Cerebellar nuclear complex (tissue), 1 donor: Measurements from ENCODE around the gene MC4R.
"Not testable (repeated sequence)": the region's sequence is repeated elsewhere in the genome, so short reads cannot be mapped to it uniquely, and the experiment has no call there.

ENCODE experiments used
- DNase-seq, 2 experiments: peaks; one replicate each; lab custom pipeline; 2025; lab: John Stamatoyannopoulos, UW

MC4R gene

DNA sequence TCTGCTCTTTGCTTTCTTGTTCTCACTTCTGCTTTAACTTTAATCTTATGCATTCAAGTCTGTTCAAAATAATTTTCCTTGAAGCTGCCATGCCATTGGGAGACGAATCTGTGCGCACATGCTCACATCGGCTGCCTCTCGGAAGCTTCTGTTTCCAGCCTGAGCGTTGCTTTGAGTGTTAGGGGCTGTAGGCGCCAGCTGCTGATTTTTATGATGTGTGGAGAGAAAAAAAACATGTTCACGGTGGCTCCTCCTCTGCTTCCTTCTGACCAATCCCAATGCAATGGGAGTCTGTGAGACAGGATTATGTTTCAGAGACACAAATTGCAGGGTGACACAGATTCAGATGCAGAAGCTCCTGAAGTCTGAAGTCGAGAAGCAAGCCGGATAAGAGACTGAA lies at the start of gene MC4R:
TSS of gene MC4R (minus strand) at position 180 of the 400 bp plus-strand sequence. CDS start 426 bp downstream, outside the sequence.
- no peak for DNase-seq

- DNase-seq = not testable (repeated sequence)
These were observed 49.7 kb upstream of the MC4R start for GRCh38 chr18:60422306-60422705.

- DNase-seq = no peak
These were observed 49.0 kb upstream of the MC4R start for GRCh38 chr18:60421356-60422118.

DNA sequence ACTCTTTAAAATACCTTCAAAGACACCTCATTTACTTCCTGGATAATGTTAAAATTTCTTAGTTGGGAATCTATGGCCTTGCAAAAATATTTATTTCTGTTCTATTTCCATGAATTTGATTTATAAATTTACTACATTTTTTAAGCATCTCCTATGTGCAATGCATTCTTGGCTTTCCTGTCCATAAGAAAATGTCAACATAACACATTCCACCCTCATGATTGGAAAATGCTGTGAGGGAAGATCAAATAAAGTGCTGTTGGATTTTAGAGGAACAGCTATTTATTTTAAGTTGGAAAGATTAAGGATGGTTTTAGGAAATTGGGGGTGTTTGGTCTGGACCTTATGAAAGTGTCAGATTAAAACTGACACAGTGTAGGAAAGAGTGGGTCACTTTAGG lies 45.4 kb upstream of the MC4R start:
- no peak for DNase-seq

DNA sequence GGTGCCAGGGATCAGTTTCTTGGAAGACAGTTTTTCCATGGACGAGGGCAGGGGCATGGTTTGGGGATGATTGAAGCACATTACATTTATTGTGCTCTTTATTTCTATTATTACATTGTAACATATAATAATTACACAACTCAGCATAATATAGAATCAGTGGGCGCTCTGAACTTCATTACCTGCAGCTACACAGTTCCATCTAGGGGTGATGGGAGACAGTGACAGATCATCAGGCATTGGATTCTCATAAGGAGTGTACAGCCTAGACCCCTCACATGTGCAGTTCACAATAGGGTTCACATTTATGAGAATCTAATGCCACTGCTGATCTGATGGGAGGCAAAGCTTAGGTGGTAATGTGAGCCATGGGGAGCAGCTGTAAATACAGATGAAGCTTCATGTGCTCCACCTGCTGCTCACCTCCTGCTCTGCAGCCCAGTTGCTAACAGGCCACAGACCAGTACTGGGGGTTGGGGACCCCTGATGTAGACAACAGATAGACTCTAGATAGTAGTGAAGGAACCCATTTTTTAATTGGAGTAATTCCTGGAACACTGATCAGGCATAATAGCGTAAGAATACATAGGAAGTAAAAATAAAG lies 41.5 kb upstream of the MC4R start:
- DNase-seq = no peak

- DNase-seq = no peak
These were observed 39.1 kb upstream of the MC4R start for GRCh38 chr18:60411715-60412114.

GRCh38 chr18:60406721-60407120 lies 34.1 kb upstream of the MC4R start:
- no peak for DNase-seq

DNA sequence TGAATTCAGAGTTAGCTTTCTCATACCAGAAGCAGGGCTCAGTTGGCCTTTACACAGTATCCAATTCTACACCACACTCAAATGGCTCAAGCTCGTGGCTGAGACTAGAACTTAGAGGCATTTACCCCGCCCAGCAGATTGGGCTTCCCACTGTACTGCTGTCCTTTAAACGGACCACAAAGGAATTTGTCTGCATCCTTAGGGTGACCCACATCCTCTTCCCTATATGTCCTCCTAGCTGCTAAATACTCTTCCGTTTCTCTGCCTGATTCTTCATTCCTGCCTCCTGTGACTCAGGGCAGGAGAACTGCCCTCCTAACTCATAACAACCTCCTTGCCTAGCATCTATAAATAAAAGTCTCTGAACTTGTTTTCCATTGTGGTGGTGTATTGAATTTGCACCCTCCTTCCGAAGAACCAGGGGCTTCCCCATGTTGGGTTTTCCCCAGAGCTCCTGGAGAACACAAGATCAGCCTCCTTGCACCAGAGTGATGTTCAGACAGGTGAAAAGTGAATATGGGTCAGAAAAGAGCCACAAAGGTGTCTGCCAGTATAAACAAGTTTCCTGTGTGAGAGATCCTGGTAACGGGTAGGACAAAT lies 32.0 kb upstream of the MC4R start:
- DNase-seq = no peak

DNA sequence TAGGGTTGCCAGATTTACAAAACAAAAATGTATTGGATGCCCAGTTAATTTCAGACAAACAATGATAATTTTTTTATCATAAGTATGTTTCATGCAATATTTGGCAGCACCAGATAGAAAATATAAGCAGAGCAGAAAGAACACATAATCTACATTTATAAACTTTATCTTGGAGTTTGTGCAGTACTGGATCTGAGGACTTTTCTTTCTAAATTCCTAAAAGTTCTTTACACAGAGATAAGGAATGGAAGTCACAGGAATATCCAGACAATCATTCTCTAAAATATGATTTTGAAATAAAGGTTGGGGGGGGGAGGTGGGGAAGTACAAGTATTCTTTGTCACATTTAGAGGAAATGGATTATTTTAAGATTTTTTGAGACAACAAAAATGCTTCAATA lies 28.8 kb upstream of the MC4R start:
- no peak for DNase-seq

DNA sequence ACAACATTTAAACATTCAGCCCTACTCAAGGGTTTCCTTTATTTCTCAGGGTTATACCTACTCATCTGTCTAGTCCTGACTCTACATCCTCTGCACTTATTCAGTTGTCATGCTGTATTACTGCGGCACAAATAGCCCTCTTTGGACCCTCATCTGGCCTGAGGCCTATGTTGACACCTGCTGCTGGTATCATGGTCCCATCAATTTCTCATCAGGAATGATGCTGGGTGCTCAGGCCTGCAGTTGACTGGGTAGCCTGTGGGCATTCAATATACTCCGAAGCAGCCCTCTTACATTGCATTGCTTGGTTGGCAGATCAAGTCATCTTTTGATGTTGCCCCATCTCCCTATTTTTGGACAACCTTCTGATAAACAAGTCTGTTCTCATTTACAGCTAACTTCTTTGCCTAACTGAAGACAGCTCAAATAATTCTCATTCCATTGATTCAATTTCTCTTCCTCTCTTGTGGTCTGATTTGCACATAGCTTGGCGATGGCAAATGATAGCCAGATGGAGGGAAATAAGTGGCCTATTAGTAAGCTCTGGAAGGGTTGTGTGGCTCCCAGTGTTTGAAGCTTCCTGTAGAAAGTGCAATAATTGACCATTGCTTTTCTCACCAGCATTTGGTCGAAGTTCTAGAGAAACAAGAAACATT lies 19.1 kb upstream of the MC4R start:
- no peak for DNase-seq

- no peak for DNase-seq
These were observed 16.7 kb upstream of the MC4R start for GRCh38 chr18:60389314-60389713.

DNA sequence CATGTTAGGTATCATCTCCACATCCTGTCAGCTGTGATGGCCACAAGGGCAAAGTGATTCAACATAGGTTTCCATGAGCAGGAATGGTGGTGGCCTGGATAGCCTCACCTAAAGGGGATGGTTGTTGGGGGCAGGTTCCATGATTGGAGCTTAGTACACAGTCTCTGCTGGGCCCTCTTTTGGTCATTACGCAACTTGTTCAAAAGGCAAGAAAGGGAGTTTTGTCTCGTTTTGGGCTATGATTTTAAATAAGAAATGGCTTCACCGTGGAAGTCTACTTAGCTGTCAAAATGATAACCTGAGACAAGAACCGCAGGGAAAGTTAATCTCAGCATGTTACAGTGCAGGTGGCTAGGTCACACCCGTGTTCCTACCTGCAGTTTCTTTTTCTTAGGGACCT lies 13.1 kb upstream of the MC4R start:
- DNase-seq = no peak

GRCh38 chr18:60383893-60384292 lies 11.3 kb upstream of the MC4R start:
- DNase-seq = no peak

GRCh38 chr18:60377778-60378469 lies 5.3 kb upstream of the MC4R start:
- DNase-seq = no peak

DNA sequence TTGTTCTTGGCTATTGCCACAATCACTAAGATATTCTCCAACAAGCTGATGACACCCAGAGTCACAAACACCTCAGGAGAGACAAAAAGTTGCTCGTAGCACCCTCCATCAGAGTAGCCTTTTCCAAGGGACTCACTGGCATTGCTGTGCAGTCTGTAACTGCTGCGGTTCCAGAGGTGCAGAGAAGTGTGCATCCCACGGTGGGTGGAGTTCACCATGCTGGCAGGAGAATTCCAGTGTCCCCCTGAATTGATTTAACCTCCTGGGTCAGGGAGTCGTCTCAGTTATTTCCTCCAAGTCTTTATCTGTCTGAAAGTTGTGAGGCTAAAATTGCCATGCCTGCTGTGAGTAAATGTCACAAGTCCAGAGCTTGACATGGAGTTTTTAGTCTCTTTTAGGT lies 443 bp downstream of the MC4R start:
- no peak for DNase-seq

- no peak for DNase-seq
These were observed 14.1 kb downstream of the MC4R start for GRCh38 chr18:60358516-60358915.

- no peak for DNase-seq
These were observed 21.6 kb downstream of the MC4R start for GRCh38 chr18:60350941-60351340.

DNA sequence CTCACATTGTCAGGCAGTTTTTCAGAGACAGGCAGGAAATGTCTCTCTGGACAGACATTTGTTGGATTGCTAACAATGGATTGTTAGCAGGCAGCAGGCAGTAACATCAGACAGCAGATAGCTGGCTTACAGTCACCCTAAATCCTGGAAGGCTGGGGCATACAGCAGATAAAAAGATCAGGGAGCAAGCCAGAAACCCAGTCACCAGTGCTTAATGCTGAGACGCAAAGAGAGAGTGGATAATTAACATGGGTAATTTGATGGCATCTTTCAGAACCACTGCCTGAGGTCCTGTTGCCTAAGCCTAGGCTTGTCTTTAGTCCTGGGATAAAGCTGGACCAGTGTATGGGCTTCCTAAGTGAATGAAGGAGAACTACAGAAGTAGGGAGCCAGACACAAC lies 22.4 kb downstream of the MC4R start:
- DNase-seq = no peak

DNA sequence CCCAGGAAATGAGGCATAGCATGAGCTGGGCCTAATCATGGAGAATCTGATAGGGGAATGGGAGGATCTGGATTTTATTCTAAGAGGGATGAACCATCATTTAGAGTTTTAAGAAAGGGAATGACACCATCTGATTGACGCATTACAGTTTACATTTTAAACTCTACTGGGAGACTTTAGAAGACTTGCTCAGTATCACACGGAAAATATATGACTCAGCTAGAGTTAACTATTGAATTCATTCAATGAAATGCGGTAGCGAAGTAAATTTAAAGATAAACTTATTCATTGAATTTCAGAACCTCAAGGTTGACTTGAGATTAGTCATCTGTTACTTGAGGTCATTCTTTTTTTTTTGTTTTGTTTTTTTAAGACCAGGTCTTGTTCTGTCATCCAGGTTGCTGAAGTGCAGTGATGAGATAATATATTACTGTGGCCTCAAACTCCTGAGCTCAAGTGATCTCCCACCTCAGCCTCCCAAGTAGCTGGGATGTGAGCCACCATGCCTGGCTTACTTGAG lies 25.0 kb downstream of the MC4R start:
- no peak for DNase-seq

- DNase-seq = no peak
These were observed 33.6 kb downstream of the MC4R start for GRCh38 chr18:60339018-60339417.

GRCh38 chr18:60331890-60332289 lies 40.7 kb downstream of the MC4R start:
- DNase-seq = no peak

DNA sequence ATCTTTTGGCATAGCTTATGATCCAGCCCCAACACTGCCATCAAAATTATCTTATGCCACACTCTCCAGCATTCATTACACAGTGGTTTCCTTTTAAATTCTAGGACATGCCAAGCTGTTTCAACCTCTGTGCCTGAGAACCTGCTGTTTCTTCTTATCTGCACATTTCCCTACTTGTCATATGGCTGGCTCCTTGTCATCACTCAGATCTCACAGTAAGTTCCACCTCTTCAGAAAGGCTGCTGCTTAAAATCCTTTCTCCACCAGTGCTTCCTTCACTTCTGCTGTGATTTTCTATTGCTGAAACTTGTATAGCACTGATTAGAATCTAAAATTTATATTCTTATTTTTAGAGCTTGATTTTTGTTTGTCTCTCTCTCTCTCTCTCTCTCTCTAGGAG lies 43.4 kb downstream of the MC4R start:
- no peak for DNase-seq
